GM18505 (cell line): ENCODE measurements around the gene SHKBP1.

Source experiments
- ATAC-seq: cut with Tn5 transposase; IDR thresholded peaks from one replicate; pipeline ENCODE4 v1.9.1; 2021; ENCODE audit not compliant: unreplicated experiment
- POLR2A ChIP-seq: IDR thresholded peaks from 4 replicates; pipeline ENCODE4 v1.6.1; 2011; ENCODE audit warnings: borderline replicate concordance; ENCODE audit not compliant: insufficient read depth, insufficient read length; ENCODE audit errors: extremely low read depth

The SHKBP1 gene

GRCh38 chr19:40607311-40608239, 30.9 kb downstream of the SHKBP1 start:
- TF ChIP-seq POLR2A = no peak
- no peak for ATAC-seq

GRCh38 chr19:40608240-40608621, 31.6 kb downstream of the SHKBP1 start:
- TF ChIP-seq POLR2A = no peak
- no peak for ATAC-seq

- no peak for TF ChIP-seq POLR2A
- ATAC-seq = no peak
These were observed 32.3 kb downstream of the SHKBP1 start for GRCh38 chr19:40608957-40609356.

GRCh38 chr19:40609561-40610395, 33.1 kb downstream of the SHKBP1 start:
- ATAC-seq = peak; percentile 38
- TF ChIP-seq POLR2A = peak; percentile 44

- TF ChIP-seq POLR2A = no peak
- ATAC-seq = no peak
These were observed 33.9 kb downstream of the SHKBP1 start for GRCh38 chr19:40610396-40611064.

DNA sequence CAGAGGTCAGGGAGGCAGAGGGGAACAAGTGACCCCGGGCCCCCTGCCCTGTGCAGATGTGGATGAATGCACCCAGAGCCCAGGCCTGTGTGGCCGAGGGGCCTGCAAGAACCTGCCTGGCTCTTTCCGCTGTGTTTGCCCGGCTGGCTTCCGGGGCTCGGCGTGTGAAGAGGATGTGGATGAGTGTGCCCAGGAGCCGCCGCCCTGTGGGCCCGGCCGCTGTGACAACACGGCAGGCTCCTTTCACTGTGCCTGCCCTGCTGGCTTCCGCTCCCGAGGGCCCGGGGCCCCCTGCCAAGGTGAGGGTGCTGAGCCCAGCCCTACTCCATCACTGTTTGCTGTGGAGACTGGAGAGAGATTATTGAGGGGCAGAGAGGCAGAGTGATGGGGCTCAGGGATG, 34.4 kb downstream of the SHKBP1 start:
- no peak for ATAC-seq
- TF ChIP-seq POLR2A = no peak

GRCh38 chr19:40611900-40612698, 35.4 kb downstream of the SHKBP1 start:
- no peak for ATAC-seq
- TF ChIP-seq POLR2A = no peak

- no peak for ATAC-seq
- peak; percentile 38 for TF ChIP-seq POLR2A
These were observed 36.4 kb downstream of the SHKBP1 start for GRCh38 chr19:40612831-40613689.

- TF ChIP-seq POLR2A = peak; percentile 40
- ATAC-seq = peak; percentile 43
These were observed 37.3 kb downstream of the SHKBP1 start for GRCh38 chr19:40613690-40614621.

- no peak for TF ChIP-seq POLR2A
- no peak for ATAC-seq
These were observed 38.1 kb downstream of the SHKBP1 start for GRCh38 chr19:40614622-40615411.
